Measurements from ENCODE around the gene SLC6A7. TPM values are rescaled to one million over a fixed set of nuclear protein-coding genes. Genes with fewer than 3 reads are reported as not detected.

Gene SLC6A7
- total RNA-seq, 2 donors from 2014 or later = 13.2 to 30.4 TPM

GRCh38 chr5:150166650-150167511 is 23.0 kb upstream of the SLC6A7 start, which contains the start of gene CDX1:
CDX1 (plus strand) TSS chr5:150166778; CDS start chr5:150166877, 99 bp downstream.
- intact Hi-C loops (cut with DNase I, micrococcal nuclease) = no loop called here
- peak; percentile 25 for ATAC-seq
- peak; percentile 71 to 77 for DNase-seq

GRCh38 chr5:150167512-150167850 is 22.4 kb upstream of the SLC6A7 start:
- intact Hi-C loops (cut with DNase I, micrococcal nuclease) = no loop called here
- ATAC-seq = no peak
- DNase-seq = no peak

GRCh38 chr5:150167908-150168307 is 22.0 kb upstream of the SLC6A7 start:
- intact Hi-C loops (cut with DNase I, micrococcal nuclease) = no loop called here
- ATAC-seq (peak; percentile 27), DNase-seq (peak in 1 of 2 donors; percentile 60)

GRCh38 chr5:150168864-150169263 is 21.0 kb upstream of the SLC6A7 start:
- intact Hi-C loops (cut with DNase I, micrococcal nuclease) = no loop called here
- ATAC-seq (peak; percentile 35), DNase-seq (no peak)

- intact Hi-C loops (cut with DNase I, micrococcal nuclease) = no loop called here
- DNase-seq = peak in 1 of 2 donors; percentile 48
Measured at GRCh38 chr5:150172145-150172544, 17.7 kb upstream of the SLC6A7 start.

GRCh38 chr5:150172556-150172955 is 17.3 kb upstream of the SLC6A7 start:
- DNase-seq = no peak
- ATAC-seq = no peak
- intact Hi-C loops (cut with DNase I, micrococcal nuclease) = no loop called here

More at GRCh38 chr5:150172145-150172544, 17.7 kb upstream of the SLC6A7 start:
- ATAC-seq = peak; percentile 47

GRCh38 chr5:150173161-150173560 is 16.7 kb upstream of the SLC6A7 start:
- ATAC-seq (peak; percentile 44), DNase-seq (no peak)
- intact Hi-C loops (cut with DNase I, micrococcal nuclease) = no loop called here

GRCh38 chr5:150174285-150174684 is 15.6 kb upstream of the SLC6A7 start:
- intact Hi-C loops (cut with DNase I, micrococcal nuclease) = no loop called here
- no peak for ATAC-seq
- no peak for DNase-seq

DNA sequence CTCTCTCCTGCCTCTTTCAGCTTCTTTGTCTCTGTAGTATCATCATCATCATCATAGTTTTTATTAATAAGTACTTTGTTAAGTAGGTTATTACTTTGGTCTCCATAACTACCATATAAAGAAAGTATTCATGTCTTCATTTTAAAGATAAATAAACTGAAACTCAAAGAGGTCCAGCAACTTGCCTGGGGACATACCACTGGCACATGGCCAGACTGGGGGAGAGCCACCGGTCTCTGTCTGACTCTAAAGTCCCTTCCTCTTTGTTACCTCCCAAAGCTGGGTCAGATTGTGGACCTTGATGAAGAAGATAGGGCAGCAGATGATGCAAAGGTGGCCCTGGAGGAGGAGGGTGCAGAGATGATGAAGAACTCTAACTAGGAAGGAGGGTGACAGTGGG is 14.8 kb upstream of the SLC6A7 start:
- no peak for DNase-seq
- intact Hi-C loops (cut with DNase I, micrococcal nuclease) = no loop called here

GRCh38 chr5:150175536-150175935 is 14.3 kb upstream of the SLC6A7 start:
- no peak for DNase-seq
- no peak for ATAC-seq
- intact Hi-C loops (cut with DNase I, micrococcal nuclease) = no loop called here

More for the DNA sequence above, 14.8 kb upstream of the SLC6A7 start:
- ATAC-seq = no peak

GRCh38 chr5:150176745-150177477 is 13.0 kb upstream of the SLC6A7 start:
- no peak for ATAC-seq
- intact Hi-C loops (cut with DNase I, micrococcal nuclease) = no loop called here
- DNase-seq = no peak

GRCh38 chr5:150177721-150178120 is 12.1 kb upstream of the SLC6A7 start:
- DNase-seq (no peak), ATAC-seq (no peak)
- intact Hi-C loops (cut with DNase I, micrococcal nuclease) = no loop called here

DNA sequence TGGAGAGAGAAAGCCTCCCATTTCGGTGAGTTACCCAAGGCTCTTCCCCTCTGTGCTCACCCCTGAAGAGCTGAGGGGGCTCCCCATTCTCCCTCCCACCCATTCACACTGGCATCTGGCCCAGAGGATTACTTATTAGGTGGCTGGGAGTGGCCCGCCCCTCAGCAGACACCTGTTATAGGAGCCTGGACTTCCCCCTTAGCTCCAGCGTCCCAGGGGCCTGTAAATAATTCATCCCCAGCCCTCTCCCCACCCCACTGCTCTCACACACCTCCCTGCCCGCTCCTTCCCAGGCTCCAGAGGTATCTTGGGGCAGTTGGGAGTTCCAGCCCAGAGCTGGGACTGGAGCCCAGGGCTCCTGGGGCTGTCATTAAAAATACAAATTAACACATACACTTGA is 11.6 kb upstream of the SLC6A7 start:
- DNase-seq = peak; percentile 71 to 86
- intact Hi-C loops (cut with DNase I, micrococcal nuclease) = no loop called here
- peak; percentile 65 for ATAC-seq

- ATAC-seq (no peak), DNase-seq (no peak)
- intact Hi-C loops (cut with DNase I, micrococcal nuclease) = no loop called here
Measured at GRCh38 chr5:150179019-150179620, 10.7 kb upstream of the SLC6A7 start.

GRCh38 chr5:150180241-150181026 is 9.4 kb upstream of the SLC6A7 start:
- intact Hi-C loops (cut with DNase I, micrococcal nuclease) = no loop called here
- peak; percentile 70 to 82 for DNase-seq
- ATAC-seq = peak; percentile 49

- DNase-seq (peak; percentile 74 to 82), ATAC-seq (peak; percentile 47)
- intact Hi-C loops (cut with DNase I, micrococcal nuclease) = no loop called here
Measured at GRCh38 chr5:150181027-150181426, 8.8 kb upstream of the SLC6A7 start.

DNA sequence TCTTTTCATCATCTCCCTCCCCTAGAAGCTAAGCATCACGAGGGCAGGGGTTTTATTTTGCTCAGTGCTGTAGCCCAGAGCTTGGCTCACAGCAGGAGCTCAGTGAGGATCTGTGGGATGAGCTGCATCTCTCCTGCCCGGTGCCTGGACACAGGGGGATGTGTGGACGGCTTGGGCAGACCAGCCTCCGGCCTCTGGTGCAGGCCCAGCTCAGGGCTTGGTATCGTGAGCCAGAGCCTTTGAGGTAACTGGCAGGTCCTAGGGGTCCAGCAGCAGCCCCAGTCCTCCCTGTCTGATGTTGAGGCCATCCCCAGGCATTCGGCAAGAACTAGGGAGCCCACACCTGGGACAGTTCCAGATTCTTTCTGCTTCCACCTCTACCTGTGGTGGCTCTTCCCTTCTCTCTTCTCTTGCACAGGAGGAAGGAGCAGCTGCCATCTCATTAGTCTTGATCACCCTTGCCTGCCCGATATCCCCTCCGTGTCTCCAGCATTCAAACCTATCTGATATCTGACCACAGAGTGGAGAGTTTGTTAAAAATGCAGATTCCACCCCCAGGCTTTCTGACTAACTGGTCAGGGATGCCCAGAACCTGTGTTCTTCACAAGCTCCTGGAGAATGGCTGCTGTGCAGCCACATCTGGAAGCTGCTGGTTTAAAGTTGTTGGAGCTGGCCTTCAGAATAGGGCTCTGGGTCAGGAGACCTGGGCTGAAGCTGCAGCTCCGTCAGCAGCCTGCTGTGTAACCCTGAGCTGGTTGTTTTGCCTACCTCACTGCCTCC is 7.9 kb upstream of the SLC6A7 start:
- peak in 1 of 2 donors; percentile 17 for DNase-seq
- no peak for ATAC-seq
- intact Hi-C loops (cut with DNase I, micrococcal nuclease) = no loop called here

- DNase-seq (no peak), ATAC-seq (no peak)
- intact Hi-C loops (cut with DNase I, micrococcal nuclease) = no loop called here
Measured at GRCh38 chr5:150182774-150183173, 7.1 kb upstream of the SLC6A7 start.
